Anterior cingulate cortex (tissue), 58 donors: ENCODE measurements around the gene TBX5.

Source experiments
- DNase-seq, 58 donors: peaks; one replicate each; lab custom pipeline; 2025; lab: John Stamatoyannopoulos, UW

The TBX5 gene

GRCh38 chr12:114405519-114406271 is at the start of gene TBX5:
TSS of gene TBX5 (minus strand) at chr12:114406144. CDS start at chr12:114403898, 2,246 bp downstream.
- no peak for DNase-seq

DNA sequence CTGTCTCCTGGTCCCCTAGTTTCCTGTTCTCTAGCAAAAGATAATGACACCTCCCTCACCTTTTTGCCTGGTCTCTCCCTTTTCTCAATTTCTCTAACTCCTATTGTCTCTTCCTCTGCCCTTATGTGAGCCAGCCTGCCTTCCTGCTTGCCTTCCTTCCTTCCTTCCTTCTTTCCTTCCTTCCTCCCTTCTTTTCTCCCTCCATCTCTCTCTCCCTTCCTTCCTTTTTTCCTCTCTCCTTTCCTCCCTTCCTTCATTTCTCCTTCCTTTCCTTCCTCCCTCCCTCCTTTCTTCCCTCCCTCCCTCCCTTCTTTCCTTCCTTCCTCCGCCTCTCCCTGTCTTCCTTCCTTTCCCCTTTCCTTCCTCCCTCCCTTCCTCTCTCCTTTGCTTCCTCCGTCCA is 45.7 kb upstream of the TBX5 start:
- no peak for DNase-seq

- DNase-seq, result no peak
These were observed 44.8 kb upstream of the TBX5 start for GRCh38 chr12:114450515-114451300.

- no peak for DNase-seq
These were observed 44.1 kb upstream of the TBX5 start for GRCh38 chr12:114450019-114450418.

GRCh38 chr12:114448618-114448933 is 42.6 kb upstream of the TBX5 start:
- DNase-seq, result no peak

GRCh38 chr12:114447799-114448617 is 42.1 kb upstream of the TBX5 start:
- no peak for DNase-seq

DNA sequence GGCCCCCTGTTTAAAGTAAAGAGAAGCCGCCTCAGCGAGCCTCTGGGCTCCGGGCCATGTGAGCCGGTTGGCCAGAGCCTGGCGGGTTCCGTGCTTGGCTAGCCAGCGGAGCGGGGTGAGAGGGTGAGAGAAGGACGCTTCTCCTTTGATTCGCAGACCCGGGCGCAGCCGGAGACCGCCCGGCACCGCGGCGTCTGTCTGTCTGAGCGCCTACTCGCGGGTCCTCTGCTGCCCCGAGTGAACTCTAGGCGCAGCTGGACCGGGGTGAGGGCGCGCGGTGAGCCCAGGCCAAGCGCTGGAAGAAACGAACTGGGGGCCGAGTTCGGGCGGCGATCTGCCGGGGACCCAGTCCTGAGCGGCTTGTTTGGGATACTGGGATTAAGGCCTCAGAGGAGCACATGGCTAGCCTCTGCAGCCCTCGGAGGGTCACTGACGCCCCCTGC is 41.4 kb upstream of the TBX5 start:
- DNase-seq, result peak in 2 of 58 donors; percentile 2 to 5

DNA sequence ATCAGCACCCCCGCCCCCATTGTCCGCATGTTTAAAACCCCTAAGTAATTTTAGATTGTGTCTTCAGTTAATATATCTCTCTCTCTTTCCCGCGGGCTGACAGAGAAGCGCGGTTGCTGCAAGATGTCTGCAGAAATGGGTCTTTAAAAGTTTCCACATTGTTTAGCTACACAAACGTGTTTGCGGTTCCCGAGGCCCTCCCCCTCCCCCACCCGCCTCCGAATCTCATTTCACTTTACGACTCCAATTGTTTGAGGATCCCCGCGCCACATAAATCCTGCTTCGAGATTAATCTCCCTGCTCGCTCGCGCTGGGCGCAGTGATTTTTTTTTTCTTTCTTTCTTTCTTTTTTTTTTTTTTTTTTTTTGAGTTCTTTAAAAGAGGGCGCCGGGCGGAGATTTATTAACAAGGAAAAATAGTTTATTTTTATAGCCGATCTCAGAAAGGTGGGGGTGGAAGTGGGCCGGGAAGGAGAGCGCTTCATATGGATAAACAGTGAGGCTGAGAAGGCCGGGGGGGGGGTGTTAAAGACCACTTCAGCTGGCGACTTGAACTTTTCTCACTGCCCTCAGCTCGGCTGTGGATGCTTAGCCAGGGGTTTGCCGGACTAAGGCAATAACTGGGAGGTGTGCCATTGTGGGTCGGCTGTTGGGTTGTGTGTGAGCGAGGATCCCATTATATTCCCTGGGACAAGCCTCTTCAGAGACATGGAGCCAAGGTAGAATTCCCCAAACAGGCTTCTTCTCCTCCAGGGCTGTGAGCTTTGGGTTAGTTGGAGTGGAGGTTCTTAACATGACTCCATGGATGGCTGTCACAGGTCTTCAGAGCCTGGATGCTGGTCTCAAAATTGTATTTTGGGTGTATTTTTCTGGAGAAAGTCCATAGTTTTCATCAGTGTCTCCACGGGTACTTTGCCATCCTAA is 39.7 kb upstream of the TBX5 start:
- DNase-seq, result no peak

- no peak for DNase-seq
These were observed 38.7 kb upstream of the TBX5 start for GRCh38 chr12:114444422-114445279.

GRCh38 chr12:114443607-114444421 is 37.9 kb upstream of the TBX5 start:
- DNase-seq, result no peak

DNA sequence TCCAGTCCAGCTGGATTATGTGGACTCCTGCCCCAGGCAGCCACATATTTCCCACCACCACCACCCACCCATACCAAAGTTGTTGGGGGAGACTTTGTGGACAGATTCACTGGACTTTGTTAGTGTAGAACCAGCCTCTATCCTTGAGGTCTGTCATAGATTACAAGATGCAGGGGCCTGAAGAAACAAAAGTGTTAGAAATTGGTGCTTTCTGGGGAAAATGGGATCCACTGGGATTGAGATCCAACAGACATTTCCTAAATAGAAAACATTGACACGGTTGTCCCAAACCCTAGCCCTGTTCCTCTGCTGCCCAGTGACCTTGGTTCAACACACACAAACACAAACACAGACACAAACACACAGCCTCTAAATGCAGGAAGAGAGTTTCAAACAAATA is 36.6 kb upstream of the TBX5 start:
- DNase-seq, result no peak

- DNase-seq, result no peak
These were observed 35.6 kb upstream of the TBX5 start for GRCh38 chr12:114441545-114441944.

DNA sequence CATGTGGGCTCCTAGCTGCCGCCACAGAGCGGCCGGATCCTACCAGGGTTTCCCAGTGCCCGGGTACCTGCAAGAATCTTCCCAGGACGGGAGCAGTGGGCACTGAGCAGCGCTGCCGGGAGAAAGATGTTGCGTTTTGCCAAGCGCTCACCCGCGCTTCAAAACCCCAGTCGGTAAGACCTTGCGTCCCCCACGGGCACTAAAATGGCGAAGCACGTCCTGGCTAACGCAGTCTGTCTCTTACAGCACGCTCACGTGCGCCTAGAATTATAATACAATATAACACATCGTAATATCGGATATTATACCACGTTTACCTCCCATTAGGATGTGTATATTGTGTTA is 35.1 kb upstream of the TBX5 start:
- no peak for DNase-seq

DNA sequence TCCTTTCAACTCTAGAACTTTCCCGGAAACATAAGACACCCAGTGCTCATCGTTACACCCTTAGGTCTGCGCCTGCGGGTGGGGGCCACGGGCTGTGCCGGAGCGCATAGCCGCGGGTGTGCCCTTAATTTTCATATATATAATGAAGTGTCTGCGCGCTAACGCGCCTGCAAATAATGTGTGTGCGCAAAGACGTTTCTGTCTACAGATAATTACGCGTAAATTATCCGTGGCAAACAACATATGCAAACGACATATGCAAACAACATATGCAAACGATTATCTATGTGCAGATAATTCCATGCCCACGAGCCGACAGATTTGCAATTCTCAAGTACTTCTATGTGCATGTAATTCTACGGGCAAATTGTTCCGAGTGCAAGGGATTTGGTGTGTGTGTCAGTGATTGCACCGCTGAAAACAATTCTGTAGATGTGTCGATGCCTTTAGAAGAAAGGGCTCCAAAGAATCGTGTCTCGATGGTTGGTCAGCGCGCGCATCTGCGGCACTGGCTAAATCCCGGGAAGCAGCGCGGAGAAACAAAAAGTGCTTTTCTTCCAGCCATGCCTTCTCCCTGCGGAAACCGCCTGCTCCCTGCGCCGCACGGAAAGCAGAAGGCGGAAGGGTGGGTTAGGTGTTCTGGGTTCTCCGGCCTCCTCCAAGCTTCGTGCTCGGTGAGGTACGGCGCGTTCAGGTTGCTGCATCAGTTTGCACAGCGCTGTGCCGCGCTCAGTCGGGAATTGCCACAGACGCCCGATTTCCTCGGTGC is 34.5 kb upstream of the TBX5 start:
- DNase-seq, result no peak

DNA sequence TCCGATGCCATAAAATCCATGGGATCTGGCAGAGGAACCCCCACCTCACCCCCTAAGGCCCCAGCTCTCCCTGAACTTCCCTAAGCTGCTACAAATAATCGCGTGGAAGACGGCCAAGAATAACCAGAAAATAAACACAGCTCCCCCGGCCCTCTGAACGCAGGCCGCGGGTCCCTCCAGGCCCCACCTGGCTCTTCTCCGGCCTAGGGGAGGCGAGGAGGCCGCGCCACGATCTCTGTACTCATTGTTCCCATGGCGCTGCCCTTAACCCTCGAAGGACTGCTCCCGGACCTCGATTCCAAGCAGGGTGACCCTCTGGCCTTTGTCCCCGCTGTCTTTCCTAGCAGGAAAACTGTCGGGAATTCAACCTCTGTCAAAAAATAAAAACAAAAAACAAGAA is 33.9 kb upstream of the TBX5 start:
- no peak for DNase-seq

GRCh38 chr12:114439261-114439683 is 33.3 kb upstream of the TBX5 start:
- no peak for DNase-seq

GRCh38 chr12:114438635-114439256 is 32.8 kb upstream of the TBX5 start:
- DNase-seq, result no peak
